GM12875 (cell line): ENCODE data around the gene RIN3.

Experiments
- H3K4me3 ChIP-seq: one replicate; pipeline ENCODE4 v1.5.1; 2011; ENCODE audit warnings: low read depth, low read length, control low read depth
- TF ChIP-seq, protein P1 (sequence below): IDR thresholded peaks from 2 replicates; pipeline ENCODE4 v1.5.1; 2011; ENCODE audit warnings: low read depth, mild to moderate bottlenecking, control low read depth, inconsistent platforms, low read length, moderate library complexity, borderline replicate concordance; ENCODE audit not compliant: insufficient read depth

RIN3 gene

DNA sequence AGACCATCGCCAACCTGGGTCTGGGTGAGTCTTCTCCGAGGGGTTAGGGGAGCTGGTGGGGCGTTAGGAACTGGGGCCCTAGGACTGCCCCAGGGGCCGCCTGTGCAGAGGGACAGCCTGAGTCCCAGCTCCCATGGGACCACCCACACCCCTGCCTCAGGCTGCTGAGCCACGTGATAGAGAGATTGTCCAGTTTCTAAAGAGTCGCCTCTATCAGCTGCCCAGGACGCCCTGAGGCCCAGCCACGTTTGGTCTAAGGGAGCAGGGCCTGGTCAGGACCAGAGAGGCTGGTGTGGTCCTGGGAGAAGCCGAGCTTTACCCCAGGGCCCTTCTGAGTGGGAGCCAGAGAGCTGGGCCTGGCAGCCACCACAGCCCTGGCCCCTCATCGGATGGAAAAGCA is 127.7 kb downstream of the RIN3 start:
- TF ChIP-seq, protein P1, sequence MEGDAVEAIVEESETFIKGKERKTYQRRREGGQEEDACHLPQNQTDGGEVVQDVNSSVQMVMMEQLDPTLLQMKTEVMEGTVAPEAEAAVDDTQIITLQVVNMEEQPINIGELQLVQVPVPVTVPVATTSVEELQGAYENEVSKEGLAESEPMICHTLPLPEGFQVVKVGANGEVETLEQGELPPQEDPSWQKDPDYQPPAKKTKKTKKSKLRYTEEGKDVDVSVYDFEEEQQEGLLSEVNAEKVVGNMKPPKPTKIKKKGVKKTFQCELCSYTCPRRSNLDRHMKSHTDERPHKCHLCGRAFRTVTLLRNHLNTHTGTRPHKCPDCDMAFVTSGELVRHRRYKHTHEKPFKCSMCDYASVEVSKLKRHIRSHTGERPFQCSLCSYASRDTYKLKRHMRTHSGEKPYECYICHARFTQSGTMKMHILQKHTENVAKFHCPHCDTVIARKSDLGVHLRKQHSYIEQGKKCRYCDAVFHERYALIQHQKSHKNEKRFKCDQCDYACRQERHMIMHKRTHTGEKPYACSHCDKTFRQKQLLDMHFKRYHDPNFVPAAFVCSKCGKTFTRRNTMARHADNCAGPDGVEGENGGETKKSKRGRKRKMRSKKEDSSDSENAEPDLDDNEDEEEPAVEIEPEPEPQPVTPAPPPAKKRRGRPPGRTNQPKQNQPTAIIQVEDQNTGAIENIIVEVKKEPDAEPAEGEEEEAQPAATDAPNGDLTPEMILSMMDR, result no peak
- no peak overlapping the region for H3K4me3 ChIP-seq

DNA sequence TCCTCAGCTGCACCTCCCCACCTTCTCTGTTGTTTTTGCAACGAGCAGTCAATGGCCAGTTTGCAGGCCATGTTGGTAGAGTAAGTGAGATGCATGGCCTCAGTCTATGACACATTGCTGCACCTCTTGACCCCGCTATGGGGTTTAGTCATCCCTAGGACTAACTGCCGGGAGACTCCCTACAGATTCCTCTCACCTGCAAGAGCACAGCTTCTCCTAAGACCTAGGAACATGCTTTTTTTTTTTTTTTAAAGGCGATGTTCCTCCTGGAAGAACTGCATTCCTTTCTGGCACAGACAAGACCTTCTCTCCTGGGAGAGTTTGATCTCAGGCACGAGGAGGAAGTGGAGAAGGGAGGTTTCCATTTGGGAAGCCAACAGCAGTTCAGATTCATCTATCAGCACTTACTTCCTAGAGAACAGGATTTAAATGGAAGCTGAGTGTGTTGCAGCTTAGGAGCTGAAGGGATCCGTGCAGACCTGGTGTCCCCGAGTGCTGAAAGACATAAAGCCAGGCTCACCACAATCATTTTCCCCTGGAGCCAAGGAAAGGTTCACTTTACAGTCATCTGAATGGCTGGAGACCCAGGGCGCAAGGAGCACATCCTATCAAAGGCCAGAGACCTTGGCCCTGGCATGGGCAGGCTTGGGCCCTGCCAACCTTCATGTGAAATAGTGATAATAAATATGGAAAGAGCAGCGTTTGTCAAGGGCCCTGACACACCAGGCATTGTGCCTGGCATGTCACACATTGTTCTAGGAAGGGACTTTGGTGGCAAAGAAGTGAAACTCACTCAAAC is 130.8 kb downstream of the RIN3 start:
- TF ChIP-seq, protein P1, result no peak
- H3K4me3 ChIP-seq, result no peak overlapping the region

DNA sequence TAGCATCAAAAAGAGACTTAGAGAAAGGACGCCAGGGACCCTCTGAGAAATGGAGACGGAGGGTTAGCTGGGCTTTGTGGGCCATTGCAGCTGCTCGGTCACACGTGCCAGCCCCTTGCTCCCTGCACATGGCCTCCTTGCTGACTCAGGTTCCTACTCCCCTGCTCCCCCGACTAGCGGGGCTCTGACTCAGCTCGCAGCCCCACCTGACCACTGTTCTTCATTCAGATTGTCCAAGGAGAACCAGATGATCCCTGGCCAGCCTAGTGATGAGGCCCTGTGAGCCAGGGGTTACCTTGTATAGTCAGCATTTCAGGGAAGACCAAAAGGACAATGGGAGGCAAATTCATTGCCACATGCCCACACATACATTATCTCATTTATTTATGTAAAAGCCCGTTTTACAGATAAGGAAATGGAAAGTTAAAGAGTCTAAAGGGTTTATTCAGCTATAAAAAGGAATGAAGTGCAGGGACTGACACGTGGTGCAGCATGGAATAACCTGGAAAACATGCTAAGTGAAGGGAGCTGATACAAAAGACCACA is 131.5 kb downstream of the RIN3 start:
- no peak overlapping the region for H3K4me3 ChIP-seq
- TF ChIP-seq, protein P1, result no peak

DNA sequence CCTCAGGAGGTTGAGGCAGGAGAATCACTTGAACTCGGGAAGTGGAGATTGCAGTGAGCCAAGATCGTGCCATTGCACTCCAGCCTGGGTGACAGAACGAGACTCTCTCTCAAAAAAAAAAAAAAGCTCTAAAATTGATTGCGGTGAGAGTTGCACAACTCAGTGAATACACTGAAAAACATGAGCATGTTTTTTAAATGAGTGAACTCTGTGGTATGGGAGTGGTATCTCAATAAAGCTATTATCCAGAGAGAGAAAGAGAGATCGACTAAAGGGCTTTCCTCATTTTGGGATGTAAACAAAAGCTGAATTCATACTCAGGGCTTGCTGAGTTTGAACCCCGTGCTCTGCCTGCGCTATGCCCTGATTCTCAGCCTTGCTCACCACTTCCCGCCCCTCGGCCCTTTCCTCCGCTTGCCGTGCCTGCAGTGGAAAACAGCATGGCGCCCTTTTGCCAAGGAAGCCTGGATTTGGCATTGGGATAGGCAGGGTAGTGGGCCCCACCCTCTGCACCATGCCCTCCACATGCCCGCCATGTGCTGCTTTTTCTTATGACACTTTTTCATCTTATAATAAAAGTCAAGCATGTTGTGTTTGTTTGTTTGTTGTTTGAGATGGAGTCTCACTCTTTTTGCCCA is 132.4 kb downstream of the RIN3 start:
- H3K4me3 ChIP-seq, result no peak overlapping the region
- TF ChIP-seq, protein P1, result no peak

DNA sequence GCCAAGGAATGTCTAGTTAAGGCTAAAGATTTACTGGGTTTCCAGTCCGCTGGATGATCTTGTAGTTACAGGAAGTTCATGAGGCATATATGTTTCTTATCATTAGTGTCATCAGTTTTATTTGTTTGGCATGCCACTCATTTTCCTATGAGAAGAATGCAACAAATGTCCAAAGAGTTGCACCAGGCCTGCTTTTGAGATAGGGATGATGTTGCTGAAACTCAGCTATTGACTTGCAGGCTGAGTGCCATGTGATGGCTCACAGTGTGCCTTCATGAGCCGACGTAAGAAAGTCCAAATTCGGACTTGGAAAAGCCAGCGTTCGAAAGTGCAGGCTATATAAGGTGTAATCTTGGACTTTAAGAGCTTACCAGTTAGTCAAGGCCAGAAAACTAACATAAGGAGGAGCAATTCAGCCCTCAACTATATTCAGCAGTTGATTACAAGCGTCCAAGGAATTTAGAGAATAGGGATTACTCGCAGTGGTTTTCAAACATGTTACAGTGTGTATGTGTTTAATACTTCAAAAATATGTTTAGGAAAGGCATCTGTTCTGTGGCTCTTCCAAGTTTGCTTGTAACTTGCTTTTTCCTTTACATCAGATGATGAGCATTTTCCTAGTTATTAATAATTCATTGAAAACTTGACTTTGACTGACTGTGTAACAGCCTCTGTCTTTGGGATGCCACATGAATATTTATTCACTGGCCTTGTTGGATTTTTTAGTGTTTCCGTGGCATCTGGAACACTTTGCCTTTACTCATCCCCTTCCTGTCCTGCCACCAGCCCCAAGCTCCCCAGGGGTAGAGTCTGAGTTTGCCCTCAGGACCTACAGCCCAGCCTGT is 133.6 kb downstream of the RIN3 start:
- TF ChIP-seq, protein P1, result no peak
- no peak overlapping the region for H3K4me3 ChIP-seq

DNA sequence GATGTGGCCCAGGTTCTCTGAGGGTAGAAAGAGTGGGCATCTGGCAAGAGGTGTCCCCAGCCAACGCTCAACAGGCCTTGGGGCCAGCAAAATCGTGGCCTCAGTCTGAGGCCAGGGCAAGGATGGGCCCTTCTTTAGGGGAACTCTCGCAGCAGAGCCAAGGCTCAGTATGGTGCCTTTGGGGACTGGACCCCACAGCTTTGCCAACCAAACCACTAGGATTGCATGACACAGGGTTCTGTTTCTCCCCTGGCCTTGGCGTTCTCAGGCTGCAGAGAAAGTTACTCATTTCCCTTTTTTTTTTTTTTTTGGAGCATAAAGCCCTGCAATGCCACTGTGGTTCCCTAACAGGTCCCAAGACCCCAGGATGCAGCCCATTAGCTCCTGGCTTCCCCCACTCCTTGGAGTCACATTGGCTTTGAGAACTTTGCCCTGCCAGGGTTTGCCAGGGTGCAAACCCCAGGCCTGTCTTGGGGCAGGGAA is 134.3 kb downstream of the RIN3 start:
- no peak overlapping the region for H3K4me3 ChIP-seq

More for the DNA sequence above, 134.3 kb downstream of the RIN3 start:
- TF ChIP-seq, protein P1, result no peak
